Measurements from ENCODE around the gene MAFF.

DNA sequence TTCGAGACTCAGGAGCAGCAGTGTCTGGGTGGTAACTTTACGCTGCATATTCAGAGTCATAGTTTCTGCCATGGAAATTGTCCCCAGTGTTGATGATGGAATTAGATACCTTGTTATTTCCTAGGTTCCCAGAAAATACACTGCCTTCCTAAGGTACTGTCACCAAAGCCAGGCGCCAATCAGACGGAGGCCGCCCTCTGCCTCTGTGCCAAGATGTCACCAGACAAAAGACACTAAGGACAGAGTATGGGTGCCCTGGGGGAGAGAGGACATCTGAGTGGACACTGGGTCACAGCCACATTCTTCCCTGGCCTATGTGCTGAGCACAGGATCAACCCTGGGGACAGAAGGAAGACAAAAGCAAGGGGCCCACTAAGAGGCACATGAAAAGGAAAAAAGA is 31.3 kb upstream of the MAFF start:
- no peak for TF ChIP-seq EZH2 (IDR thresholded peaks at IDR 0.05; ENCODE audit: borderline replicate concordance, low read length)
- TF ChIP-seq, protein P1, sequence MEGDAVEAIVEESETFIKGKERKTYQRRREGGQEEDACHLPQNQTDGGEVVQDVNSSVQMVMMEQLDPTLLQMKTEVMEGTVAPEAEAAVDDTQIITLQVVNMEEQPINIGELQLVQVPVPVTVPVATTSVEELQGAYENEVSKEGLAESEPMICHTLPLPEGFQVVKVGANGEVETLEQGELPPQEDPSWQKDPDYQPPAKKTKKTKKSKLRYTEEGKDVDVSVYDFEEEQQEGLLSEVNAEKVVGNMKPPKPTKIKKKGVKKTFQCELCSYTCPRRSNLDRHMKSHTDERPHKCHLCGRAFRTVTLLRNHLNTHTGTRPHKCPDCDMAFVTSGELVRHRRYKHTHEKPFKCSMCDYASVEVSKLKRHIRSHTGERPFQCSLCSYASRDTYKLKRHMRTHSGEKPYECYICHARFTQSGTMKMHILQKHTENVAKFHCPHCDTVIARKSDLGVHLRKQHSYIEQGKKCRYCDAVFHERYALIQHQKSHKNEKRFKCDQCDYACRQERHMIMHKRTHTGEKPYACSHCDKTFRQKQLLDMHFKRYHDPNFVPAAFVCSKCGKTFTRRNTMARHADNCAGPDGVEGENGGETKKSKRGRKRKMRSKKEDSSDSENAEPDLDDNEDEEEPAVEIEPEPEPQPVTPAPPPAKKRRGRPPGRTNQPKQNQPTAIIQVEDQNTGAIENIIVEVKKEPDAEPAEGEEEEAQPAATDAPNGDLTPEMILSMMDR (IDR thresholded peaks at IDR 0.05; ENCODE audit: low read length) = no peak
